H1 (cell line): ENCODE results near the gene NARS2. TPM values are rescaled to one million over a fixed set of nuclear protein-coding genes. Genes with fewer than 3 reads are reported as not detected.

ENCODE experiments used
- CTCF ChIA-PET: fragments of 300-600 bp; sonication (Branson Sonifier 250); formaldehyde crosslinking; loops from one replicate; lab custom pipeline; 2021; ENCODE audit not compliant: partially characterized antibody; lab: Charles Lee
- POLR2A ChIA-PET: fragments of 300-600 bp; sonication (Branson Sonifier 250); formaldehyde crosslinking; loops from one replicate; lab custom pipeline; 2021; ENCODE audit warnings: inconsistent platforms; ENCODE audit not compliant: partially characterized antibody; lab: Charles Lee
- DNase-seq, 2 experiments: peaks; one replicate each; pipeline versions ENCODE4 v3.0.0 to v3.0.0-alpha.2; 2010 to 2022; ENCODE audit warnings: low spot score in 2 of 2, low read depth in 1 of 2, mixed read lengths in 1 of 2
- FAIRE-seq: peaks from 2 replicates; lab custom pipeline; 2011; peaks lifted over from hg19 to GRCh38; lab: Jason Lieb, UNC
- H2AFZ ChIP-seq: 2 replicates; pipeline ENCODE4 v1.8.1; 2012; ENCODE audit warnings: low read length, inconsistent platforms
- H2AK5ac ChIP-seq: 2 replicates; pipeline ENCODE4 v1.6.1; 2013; ENCODE audit warnings: low read depth, low read length
- H2BK120ac ChIP-seq: replicated peaks from 2 replicates; pipeline ENCODE3; 2013; ENCODE audit warnings: low read depth, low read length, inconsistent platforms
- H2BK12ac ChIP-seq: 2 replicates; pipeline ENCODE4 v1.6.1; 2013; ENCODE audit warnings: low read depth, low read length
- H2BK15ac ChIP-seq: 2 replicates; pipeline ENCODE4 v1.6.1; 2013; ENCODE audit warnings: low read length
- H2BK20ac ChIP-seq: 2 replicates; pipeline ENCODE4 v1.6.1; 2013; ENCODE audit warnings: low read length
- H2BK5ac ChIP-seq: 2 replicates; pipeline ENCODE4 v1.6.1; 2013; ENCODE audit warnings: low read depth, low read length
- H3K14ac ChIP-seq: 2 replicates; pipeline ENCODE4 v1.6.1; 2013; ENCODE audit warnings: inconsistent platforms; ENCODE audit not compliant: insufficient read length
- H3K18ac ChIP-seq: 2 replicates; pipeline ENCODE4 v1.6.1; 2013; ENCODE audit warnings: low read length; ENCODE audit errors: extremely low read depth
- H3K23ac ChIP-seq: 2 replicates; pipeline ENCODE4 v1.6.1; 2013; ENCODE audit warnings: inconsistent platforms; ENCODE audit not compliant: insufficient read length
- H3K23me2 ChIP-seq: 2 replicates; pipeline ENCODE4 v1.6.1; 2013; ENCODE audit warnings: low read depth, low read length
- H3K27ac ChIP-seq: 2 replicates; pipeline ENCODE4 v1.6.1; 2011; ENCODE audit warnings: low read depth, low read length, inconsistent platforms
- H3K27me3 ChIP-seq, 4 experiments: replicated peaks in 1 of 4; 1 replicate in 1 of 4; 2 replicates in 3 of 4; pipeline versions ENCODE4 v1.6.1 to v1.8.1; 2011 to 2013; ENCODE audit warnings: low read length in 3 of 4, mild to moderate bottlenecking in 3 of 4, inconsistent platforms in 2 of 4, mixed read lengths in 2 of 4, moderate library complexity in 1 of 4; ENCODE audit not compliant: control insufficient read depth in 3 of 4, insufficient read depth in 3 of 4; ENCODE audit errors: extremely low read depth in 1 of 4
- H3K36me3 ChIP-seq, 4 experiments: 2 replicates each; pipeline versions ENCODE4 v1.6.1 to v1.8.1; 2011 to 2013; ENCODE audit warnings: mild to moderate bottlenecking in 4 of 4, low read length in 3 of 4, moderate library complexity in 2 of 4, control low read depth in 1 of 4, inconsistent platforms in 1 of 4; ENCODE audit not compliant: insufficient read depth in 4 of 4, control insufficient read depth in 2 of 4
- H3K4ac ChIP-seq: replicated peaks from 2 replicates; pipeline ENCODE3; 2013; ENCODE audit warnings: low read length, low read depth, mixed read lengths, inconsistent platforms; ENCODE audit not compliant: insufficient read length
- H3K4me1 ChIP-seq, 4 experiments: replicated peaks in 1 of 4; 1 replicate in 1 of 4; 2 replicates in 3 of 4; pipeline versions ENCODE4 v1.6.1 to v1.8.1; 2011 to 2013; ENCODE audit warnings: low read length in 3 of 4, inconsistent platforms in 2 of 4, mixed read lengths in 1 of 4; ENCODE audit not compliant: insufficient read depth in 4 of 4, control insufficient read depth in 3 of 4
- H3K4me2 ChIP-seq, 2 experiments: 2 replicates each; pipeline versions ENCODE4 v1.6.1 to v1.8.1; 2011 to 2013; ENCODE audit warnings: low read depth in 2 of 2, low read length in 2 of 2, control low read depth in 1 of 2, inconsistent platforms in 1 of 2, mild to moderate bottlenecking in 1 of 2; ENCODE audit not compliant: insufficient read depth in 1 of 2
- H3K4me3 ChIP-seq, 4 experiments: fragments of 200-600, 300-600 bp in 1 of 4; sonication (generic), shearing (Covaris generic), sonication (Bioruptor Twin) in 1 of 4; 2 replicates each; pipeline versions ENCODE4 v1.5.1 to v1.8.1; 2011 to 2016; ENCODE audit warnings: low read length in 4 of 4, low read depth in 3 of 4, control low read depth in 2 of 4, inconsistent platforms in 2 of 4, mild to moderate bottlenecking in 2 of 4, mixed read lengths in 1 of 4, moderate library complexity in 1 of 4; ENCODE audit not compliant: insufficient read depth in 2 of 4; ENCODE audit errors: extremely low read depth in 1 of 4
- H3K56ac ChIP-seq: replicated peaks from 2 replicates; pipeline ENCODE3; 2013; ENCODE audit warnings: low read depth, mild to moderate bottlenecking, mixed read lengths, low read length, inconsistent platforms; ENCODE audit not compliant: insufficient read length
- H3K79me1 ChIP-seq: 2 replicates; pipeline ENCODE4 v1.6.1; 2013; ENCODE audit warnings: low read depth, low read length, control low read depth
- H3K79me2 ChIP-seq, 2 experiments: 2 replicates each; pipeline versions ENCODE4 v1.6.1 to v1.8.1; 2012 to 2013; ENCODE audit warnings: low read length in 2 of 2, mild to moderate bottlenecking in 2 of 2, inconsistent platforms in 1 of 2; ENCODE audit not compliant: insufficient read depth in 2 of 2, control insufficient read depth in 1 of 2
- H3K9ac ChIP-seq, 4 experiments: replicated peaks in 1 of 4; 1 replicate in 1 of 4; 2 replicates in 3 of 4; pipeline versions ENCODE4 v1.6.1 to v1.8.1; 2011 to 2013; ENCODE audit warnings: low read depth in 3 of 4, low read length in 3 of 4, control low read depth in 2 of 4, mild to moderate bottlenecking in 2 of 4, moderate library complexity in 2 of 4, inconsistent platforms in 1 of 4; ENCODE audit errors: extremely low read depth in 1 of 4
- H3K9me3 ChIP-seq, 2 experiments: 2 replicates each; pipeline versions ENCODE4 v1.6.1 to v1.8.1; 2012 to 2013; ENCODE audit warnings: mild to moderate bottlenecking in 2 of 2, moderate library complexity in 2 of 2, control low read depth in 1 of 2, inconsistent platforms in 1 of 2, low read depth in 1 of 2, low read length in 1 of 2, mixed read lengths in 1 of 2; ENCODE audit not compliant: insufficient read depth in 2 of 2
- H4K20me1 ChIP-seq, 2 experiments: replicated peaks in 1 of 2; 2 replicates each; pipeline versions ENCODE3 to v1.8.1; 2011 to 2013; ENCODE audit warnings: inconsistent platforms in 2 of 2, low read length in 2 of 2, mild to moderate bottlenecking in 1 of 2; ENCODE audit not compliant: insufficient read depth in 2 of 2, control insufficient read depth in 1 of 2
- H4K5ac ChIP-seq: 2 replicates; pipeline ENCODE4 v1.6.1; 2013; ENCODE audit warnings: low read length, low read depth, mixed read lengths, inconsistent platforms; ENCODE audit not compliant: insufficient read length
- H4K8ac ChIP-seq: 2 replicates; pipeline ENCODE4 v1.8.0; 2013; ENCODE audit warnings: mild to moderate bottlenecking, moderate library complexity, low read length, inconsistent platforms; ENCODE audit not compliant: insufficient read depth; ENCODE audit errors: extremely low read depth
- H4K91ac ChIP-seq: replicated peaks from 2 replicates; pipeline ENCODE3; 2013; ENCODE audit warnings: low read length, mixed read lengths, inconsistent platforms; ENCODE audit not compliant: insufficient read length
- CHD1 ChIP-seq: IDR thresholded peaks from 2 replicates; pipeline ENCODE4 v1.6.1; 2012; ENCODE audit warnings: low read depth, low read length, improper control_type of control experiment
- CTCF ChIP-seq, 3 experiments: IDR thresholded peaks; 1 replicate in 2 of 3; 2 replicates in 1 of 3; pipeline versions ENCODE4 v1.5.1 to v1.6.1; 2011; ENCODE audit warnings: low read length in 3 of 3, mild to moderate bottlenecking in 3 of 3, inconsistent platforms in 2 of 3, low read depth in 1 of 3, moderate library complexity in 1 of 3; ENCODE audit not compliant: insufficient read depth in 1 of 3; ENCODE audit errors: control extremely low read depth in 1 of 3
- HDAC2 ChIP-seq, 2 experiments: fragments of 300-600 bp in 1 of 2; sonication (generic) in 1 of 2; IDR thresholded peaks; 2 replicates each; pipeline ENCODE4 v1.6.1; 2011 to 2012; ENCODE audit warnings: low read depth in 2 of 2, low read length in 2 of 2, mild to moderate bottlenecking in 2 of 2, moderate library complexity in 2 of 2, borderline replicate concordance in 1 of 2, inconsistent platforms in 1 of 2
- POLR2AphosphoS5 ChIP-seq: IDR thresholded peaks from 2 replicates; pipeline ENCODE4 v1.6.1; 2011; ENCODE audit warnings: low read depth, low read length
- POU5F1 ChIP-seq: IDR thresholded peaks from 2 replicates; pipeline ENCODE4 v1.6.1; 2011; ENCODE audit warnings: low read depth, mild to moderate bottlenecking, low read length, moderate library complexity
- RAD21 ChIP-seq, 2 experiments: IDR thresholded peaks in 1 of 2; conservative IDR thresholded peaks in 1 of 2; 2 replicates each; pipeline ENCODE4 v1.6.1; 2011; ENCODE audit warnings: low read depth in 2 of 2, low read length in 2 of 2, improper control_type of control experiment in 1 of 2, inconsistent platforms in 1 of 2, mild to moderate bottlenecking in 1 of 2, moderate library complexity in 1 of 2
- SP4 ChIP-seq: IDR thresholded peaks from 2 replicates; pipeline ENCODE4 v1.6.1; 2012; ENCODE audit warnings: low read length, inconsistent platforms
- WGBS, 2 experiments: shearing (Covaris generic) in 1 of 2; methylation state at CpG; one replicate each; pipeline versions ENCODE4 v1.1.6 to v1.1.7; 2013 to 2015; ENCODE audit warnings: low lambda C conversion rate in 2 of 2, mixed read lengths in 2 of 2, inconsistent platforms in 1 of 2, low coverage in 1 of 2, missing lambda C conversion rate in 1 of 2; ENCODE audit not compliant: insufficient replicate concordance in 2 of 2, insufficient coverage in 1 of 2, insufficient read length in 1 of 2; ENCODE audit errors: extremely low coverage in 1 of 2, missing lambda C conversion rate in 1 of 2; 5-methylcytosine and 5-hydroxymethylcytosine counted together
- polyA plus RNA-seq, 7 experiments: library from polyadenylated mRNA; depleted of rRNA in 3 of 7; stranded (reverse) in 5 of 7; unstranded in 2 of 7; fragments of >200 nt in 5 of 7; fragments of 200-250 nt in 2 of 7; gene quantifications; 1 replicate in 5 of 7; 2 replicates in 1 of 7; 4 replicates in 1 of 7; pipeline versions ENCODE4 v1.2.1 to v1.2.3, GENCODE V29; 2011 to 2013; ENCODE audit warnings: missing spikeins in 2 of 7, mixed read lengths in 2 of 7
- total RNA-seq: library from RNA; stranded (reverse); fragmentation: NEBNext Ultra II Directional; extraction: Animal tissue kit (Norgen Biotek cat#: 25700); gene quantifications from 2 replicates; pipeline ENCODE4 v1.2.1, GENCODE V29; 2021

NARS2 gene
- total and polyA plus RNA-seq, 2 of the 8 experiments (the other 6 are each of a cell fraction or from before 2014, with no cell fraction given), result 26.2 to 51.6 TPM

- CTCF ChIA-PET, result interaction anchor here (0.6 to 7.6 kb wide), 22 partner anchors 11 to 916 kb away, joined by 3 to 87 read pairs (median 3); no protein-coding TSS in a partner anchor
- H3K4me1 ChIP-seq, result peaks cover 3 to 16% (median 5%) of the 10 kb centered on the region in 4 experiments; a peak in 6 of 7 replicates
- H2BK20ac ChIP-seq, result no peak overlapping the region
- no peak overlapping the region for H4K5ac ChIP-seq
- no peak overlapping the region for H3K27ac ChIP-seq
- DNase-seq (peak; percentile 50 to 91), FAIRE-seq (no peak)
- H3K23ac ChIP-seq, result no peak overlapping the region
- no peak overlapping the region for H2BK120ac ChIP-seq
- no peak overlapping the region for H2BK5ac ChIP-seq
- no peak overlapping the region for H2AK5ac ChIP-seq
- H3K4ac ChIP-seq, result no peak overlapping the region
- H2AFZ ChIP-seq, result peak overlapping the region; percentile 90
- H3K23me2 ChIP-seq, result peaks cover 10% of the 10 kb centered on the region; the same call in 1 of the 2 replicates
- no peak overlapping the region for H4K91ac ChIP-seq
- H4K20me1 ChIP-seq, result peaks cover 0 to 2% of the 10 kb centered on the region in 2 experiments
- peak overlapping the region; percentile 37 to 52 (median 44); a peak in 6 of 7 replicates for H3K9ac ChIP-seq
- peak overlapping the region; percentile 76 to 81 for H3K4me2 ChIP-seq
- H3K79me1 ChIP-seq, result no peaks in the 10 kb centered on the region
- H3K27me3 ChIP-seq, result peaks cover 0 to 13% (median 8%) of the 10 kb centered on the region in 4 experiments; a peak in 4 of 7 replicates
- peak overlapping the region; percentile 68; the same call in 1 of the 2 replicates for H3K18ac ChIP-seq
- H3K9me3 ChIP-seq, result no peaks in the 10 kb centered on the region
- no peak overlapping the region for H3K56ac ChIP-seq
- H3K4me3 ChIP-seq, result peak overlapping the region; percentile 56 to 72 (median 60)
- WGBS, 2 experiments, result 3% methylated on average over 29 of the region's 38 CpGs; no CpG with 5 or more reads in 1 of the 2 experiments
- peak overlapping the region; percentile 55; the same call in 1 of the 2 replicates for H2BK12ac ChIP-seq
- no peak overlapping the region for H2BK15ac ChIP-seq
- H3K36me3 ChIP-seq, result no peaks in the 10 kb centered on the region
- no peak overlapping the region for H3K14ac ChIP-seq
- peak overlapping the region; percentile 92 for H4K8ac ChIP-seq
- peaks cover 0 to 7% of the 10 kb centered on the region in 2 experiments; a peak in 1 of 4 replicates for H3K79me2 ChIP-seq
- POLR2A ChIA-PET, result interaction anchor here (0.7 to 4.7 kb wide), 6 partner anchors 13 to 277 kb away, joined by 3 to 33 read pairs (median 6); partner anchors contain the start of gene ALG8
- TF ChIP-seq POLR2AphosphoS5 (peak; percentile 68), HDAC2 (IDR thresholded peaks at IDR 0.05; ENCODE audit: borderline replicate concordance in 1 of 2, low read depth in 2 of 2, low read length in 2 of 2) (0 out of 4 replicates have a peak, but pooled peaks of 1 of the 2 experiments have one; percentile 80), CHD1 (no peak), POU5F1 (no peak), CTCF (IDR thresholded peaks at IDR 0.05; ENCODE audit: control extremely low read depth in 1 of 3, insufficient read depth in 1 of 3, low read depth in 1 of 3, low read length in 3 of 3) (peak; percentile 51 to 55 (median 55)), RAD21 (IDR thresholded peaks at IDR 0.05 in 1 of 2, conservative IDR thresholded peaks at IDR 0.05 in 1 of 2; ENCODE audit: low read depth in 2 of 2, low read length in 2 of 2) (peak; percentile 37 to 59; a peak in 3 of 4 replicates), SP4 (0 out of 2 replicates have a peak, but pooled peaks have one; percentile 11)
These were observed 158.1 kb downstream of the NARS2 start for GRCh38 chr11:78416285-78417174.
